AG04450 (cell line): ENCODE data around the gene CTPS2. TPM values are rescaled to one million over a fixed set of nuclear protein-coding genes. Genes with fewer than 3 reads are reported as not detected.

Source experiments
- CTCF ChIA-PET: fragments of 300-600, 350-600 bp; formaldehyde crosslinking; extraction: SDS; loops from one replicate; lab custom pipeline; 2022; ENCODE audit warnings: antibody characterized with exemption, inconsistent platforms; lab: Charles Lee
- POLR2A ChIA-PET: fragments of 350-600 bp; formaldehyde crosslinking; extraction: SDS; loops from one replicate; lab custom pipeline; 2021; ENCODE audit warnings: antibody characterized with exemption, inconsistent platforms; lab: Yijun Ruan, JAX
- DNase-seq: peaks from one replicate; pipeline ENCODE4 v3.0.0-alpha.2; 2011; ENCODE audit warnings: low read depth, low spot score
- H3K27ac ChIP-seq: one replicate; pipeline ENCODE4 v1.5.1; 2012; ENCODE audit warnings: low read depth, low read length, control low read depth
- H3K27me3 ChIP-seq: one replicate; pipeline ENCODE4 v1.6.0; 2012; ENCODE audit warnings: low read length; ENCODE audit not compliant: control insufficient read depth, insufficient read depth
- H3K4me3 ChIP-seq: 2 replicates; pipeline ENCODE4 v1.5.1; 2011; ENCODE audit warnings: mild to moderate bottlenecking, low read depth, low read length, control low read depth
- H3K9me3 ChIP-seq: 2 replicates; pipeline ENCODE4 v1.5.1; 2012; ENCODE audit warnings: low read length; ENCODE audit not compliant: control insufficient read depth, insufficient read depth
- polyA plus RNA-seq: library from polyadenylated mRNA; depleted of rRNA; stranded (reverse); fragments of >200 nt; gene quantifications from 2 replicates; pipeline ENCODE4 v1.2.3, GENCODE V29; 2011
- TF ChIP-seq, protein P1 (sequence below): IDR thresholded peaks from 2 replicates; pipeline ENCODE4 v1.5.1; 2011; ENCODE audit warnings: low read depth, low read length, control low read depth, inconsistent platforms

Gene CTPS2
- polyA plus RNA-seq, 1 experiment, result 11.7 TPM

DNA sequence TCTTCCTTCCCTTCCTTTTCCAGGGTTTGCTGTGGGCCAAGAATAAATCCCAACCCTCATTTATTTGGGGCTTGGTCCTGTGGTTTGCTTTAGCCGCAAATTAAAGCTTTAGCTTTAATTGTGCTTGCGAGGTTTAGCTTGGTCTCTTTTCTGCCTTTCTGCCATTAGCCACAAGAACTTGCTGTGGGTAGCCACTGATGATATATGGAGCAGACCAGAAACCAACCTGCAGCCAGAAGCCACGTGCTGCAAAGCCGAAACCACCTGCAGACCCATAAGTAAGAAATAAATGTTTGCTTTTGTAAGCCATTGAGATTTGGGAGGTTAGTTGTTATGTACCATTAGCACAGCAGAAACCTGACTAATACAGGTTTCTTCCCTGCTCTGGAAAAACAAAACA lies 152.3 kb downstream of the CTPS2 start:
- H3K27ac ChIP-seq, result no peak overlapping the region
- ChIA-PET CTCF (no interaction called here), POLR2A (no interaction called here)
- no peaks in the 10 kb centered on the region for H3K9me3 ChIP-seq
- TF ChIP-seq, protein P1, sequence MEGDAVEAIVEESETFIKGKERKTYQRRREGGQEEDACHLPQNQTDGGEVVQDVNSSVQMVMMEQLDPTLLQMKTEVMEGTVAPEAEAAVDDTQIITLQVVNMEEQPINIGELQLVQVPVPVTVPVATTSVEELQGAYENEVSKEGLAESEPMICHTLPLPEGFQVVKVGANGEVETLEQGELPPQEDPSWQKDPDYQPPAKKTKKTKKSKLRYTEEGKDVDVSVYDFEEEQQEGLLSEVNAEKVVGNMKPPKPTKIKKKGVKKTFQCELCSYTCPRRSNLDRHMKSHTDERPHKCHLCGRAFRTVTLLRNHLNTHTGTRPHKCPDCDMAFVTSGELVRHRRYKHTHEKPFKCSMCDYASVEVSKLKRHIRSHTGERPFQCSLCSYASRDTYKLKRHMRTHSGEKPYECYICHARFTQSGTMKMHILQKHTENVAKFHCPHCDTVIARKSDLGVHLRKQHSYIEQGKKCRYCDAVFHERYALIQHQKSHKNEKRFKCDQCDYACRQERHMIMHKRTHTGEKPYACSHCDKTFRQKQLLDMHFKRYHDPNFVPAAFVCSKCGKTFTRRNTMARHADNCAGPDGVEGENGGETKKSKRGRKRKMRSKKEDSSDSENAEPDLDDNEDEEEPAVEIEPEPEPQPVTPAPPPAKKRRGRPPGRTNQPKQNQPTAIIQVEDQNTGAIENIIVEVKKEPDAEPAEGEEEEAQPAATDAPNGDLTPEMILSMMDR, result no peak
- H3K4me3 ChIP-seq, result no peak overlapping the region
- no peak for DNase-seq
- no peaks in the 10 kb centered on the region for H3K27me3 ChIP-seq

DNA sequence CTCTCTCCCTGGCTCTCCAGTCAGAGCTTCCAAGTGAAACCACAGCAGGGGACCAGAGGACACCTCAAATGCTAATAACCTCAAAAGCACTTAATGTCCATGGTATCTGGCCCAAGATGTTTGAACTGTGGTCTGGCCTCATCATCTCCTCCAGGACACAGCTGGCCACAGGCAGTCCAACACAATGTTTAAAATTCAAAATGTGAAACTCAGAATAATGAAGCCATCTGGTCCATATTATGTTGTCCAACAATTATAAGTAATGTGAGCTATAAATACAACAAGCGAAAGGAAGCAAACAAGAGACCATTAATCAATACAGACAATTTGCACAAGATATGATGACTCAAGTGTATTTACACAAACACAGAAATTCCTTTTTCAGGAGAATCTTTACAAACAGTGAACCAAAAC lies 153.3 kb downstream of the CTPS2 start:
- Histone ChIP-seq H3K9me3 (no peaks in the 10 kb centered on the region), H3K27ac (no peak overlapping the region), H3K4me3 (no peak overlapping the region), H3K27me3 (no peaks in the 10 kb centered on the region)
- POLR2A ChIA-PET, result no interaction called here
- CTCF ChIA-PET, result interaction anchor here (1.8 kb wide), 1 partner anchor 114 kb away, joined by 4 read pairs; no protein-coding TSS in a partner anchor
- DNase-seq, result no peak
- TF ChIP-seq, protein P1, result no peak

DNA sequence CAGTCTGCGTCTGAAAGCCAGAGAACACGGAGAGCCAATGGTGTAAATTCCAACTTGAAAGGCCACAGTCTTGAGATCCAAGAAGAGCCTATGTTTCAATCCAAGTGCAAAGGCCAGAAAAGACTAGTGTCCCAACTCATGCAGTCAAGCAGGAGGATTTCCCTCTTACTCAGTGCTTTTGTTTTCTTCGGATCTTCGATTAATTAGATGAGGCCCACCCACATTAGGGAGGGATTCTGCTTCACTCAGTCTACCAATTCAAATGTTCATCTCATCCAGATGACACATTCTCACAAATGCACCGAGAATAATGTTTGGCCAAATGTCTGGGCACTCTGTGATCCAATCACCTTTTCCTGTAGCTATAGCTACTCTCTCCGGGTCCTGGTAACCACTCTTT lies 154.0 kb downstream of the CTPS2 start:
- ChIA-PET POLR2A (no interaction called here), CTCF (interaction anchor here (1.8 kb wide), 1 partner anchor 114 kb away, joined by 4 read pairs; no protein-coding TSS in a partner anchor)
- TF ChIP-seq, protein P1, result no peak
- no peak for DNase-seq
- H3K27ac ChIP-seq, result no peak overlapping the region
- H3K4me3 ChIP-seq, result no peak overlapping the region
- no peaks in the 10 kb centered on the region for H3K9me3 ChIP-seq
- no peaks in the 10 kb centered on the region for H3K27me3 ChIP-seq

DNA sequence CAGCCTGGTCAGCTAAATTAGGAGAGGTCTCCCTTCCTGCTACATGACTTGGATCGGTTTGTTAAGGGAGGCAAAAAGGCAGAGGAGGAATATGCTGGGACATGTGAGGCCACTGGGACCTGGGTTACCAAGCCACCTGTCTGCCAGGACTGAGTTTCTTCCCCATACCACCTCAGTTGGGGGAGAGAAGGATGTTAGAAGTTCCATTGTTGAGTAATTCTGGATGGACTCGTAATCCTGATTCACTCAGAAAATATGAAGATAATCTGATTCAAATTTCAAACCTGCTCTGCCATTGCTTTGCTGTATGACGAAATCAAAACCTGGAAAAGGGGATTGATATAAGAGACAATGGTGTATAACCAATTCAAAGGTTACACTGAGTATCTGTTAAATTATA lies 159.9 kb downstream of the CTPS2 start:
- no peak for DNase-seq
- Histone ChIP-seq H3K9me3 (no peaks in the 10 kb centered on the region), H3K4me3 (no peak overlapping the region), H3K27me3 (no peaks in the 10 kb centered on the region), H3K27ac (no peak overlapping the region)
- POLR2A ChIA-PET, result interaction anchor here (0.7 kb wide), 1 partner anchor 112 kb away, joined by 3 read pairs; no protein-coding TSS in a partner anchor
- CTCF ChIA-PET, result no interaction called here
- TF ChIP-seq, protein P1, result no peak

DNA sequence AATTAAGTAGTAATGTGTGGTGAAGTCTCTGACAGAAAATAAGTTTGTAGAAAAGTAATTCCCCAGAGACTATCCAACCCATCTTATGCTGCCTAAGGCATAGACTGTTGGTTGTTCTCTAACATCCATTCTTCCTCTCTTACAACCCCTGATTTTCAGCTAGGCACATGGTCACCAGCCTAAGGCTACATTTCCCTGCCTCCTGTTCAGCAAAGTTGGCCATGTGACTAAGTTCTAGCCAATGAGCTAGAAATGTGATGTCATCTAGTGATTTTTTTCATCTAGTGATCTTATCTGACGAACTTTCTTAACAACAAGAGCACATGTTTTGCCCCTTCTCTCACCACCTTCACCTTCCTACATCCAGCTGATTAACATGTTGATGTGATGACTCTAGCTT lies 164.8 kb downstream of the CTPS2 start:
- Histone ChIP-seq H3K9me3 (no peaks in the 10 kb centered on the region), H3K4me3 (no peak overlapping the region), H3K27me3 (no peaks in the 10 kb centered on the region), H3K27ac (no peak overlapping the region)
- ChIA-PET CTCF (no interaction called here), POLR2A (no interaction called here)
- TF ChIP-seq, protein P1, result no peak
- no peak for DNase-seq
